NCI-H146 (cell line): ENCODE data around the gene TMEM140.
"Not testable (repeated sequence)": the region's sequence is repeated elsewhere in the genome, so short reads cannot be mapped to it uniquely, and the experiment has no call there.

ENCODE experiments used
- DNase-seq: peaks from one replicate; lab custom pipeline; 2025; lab: John Stamatoyannopoulos, UW

Gene TMEM140

GRCh38 chr7:135195156-135195555 lies 47.3 kb downstream of the TMEM140 start:
- no peak for DNase-seq

DNA sequence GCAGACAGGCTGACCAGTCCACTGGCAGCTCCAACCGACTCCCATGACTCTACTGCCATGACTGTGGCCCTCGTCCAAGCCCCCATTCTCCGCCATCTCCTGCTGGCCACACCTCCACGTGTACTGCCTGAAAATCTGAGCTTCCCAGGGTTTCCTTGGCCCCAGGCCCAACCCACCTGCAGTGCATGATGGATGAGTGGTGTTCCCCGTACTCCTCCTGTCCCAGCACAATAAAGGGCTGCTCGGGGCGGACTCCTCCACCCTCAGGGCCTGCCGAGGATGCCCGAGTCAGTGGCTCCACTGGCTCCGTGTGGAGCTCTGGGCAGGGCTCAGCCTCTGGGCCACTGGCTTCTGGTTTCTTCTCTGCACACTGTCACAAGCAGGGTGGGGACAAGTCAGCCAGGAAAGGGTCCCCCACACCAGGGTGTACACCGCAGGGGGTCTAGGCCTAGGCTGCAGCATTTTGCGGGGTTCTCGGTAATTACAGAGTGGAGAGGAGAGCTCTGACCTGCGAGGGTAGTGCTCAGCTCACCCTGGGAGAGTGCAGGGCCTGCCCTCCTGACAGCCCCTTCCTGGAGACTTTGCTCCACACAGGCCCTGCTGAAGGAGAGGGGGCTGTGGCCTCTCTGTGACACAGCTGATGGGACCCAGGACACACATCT lies 48.2 kb downstream of the TMEM140 start:
- DNase-seq: no peak

- no peak for DNase-seq
Observed at GRCh38 chr7:135197343-135197742, 49.5 kb downstream of the TMEM140 start.

DNA sequence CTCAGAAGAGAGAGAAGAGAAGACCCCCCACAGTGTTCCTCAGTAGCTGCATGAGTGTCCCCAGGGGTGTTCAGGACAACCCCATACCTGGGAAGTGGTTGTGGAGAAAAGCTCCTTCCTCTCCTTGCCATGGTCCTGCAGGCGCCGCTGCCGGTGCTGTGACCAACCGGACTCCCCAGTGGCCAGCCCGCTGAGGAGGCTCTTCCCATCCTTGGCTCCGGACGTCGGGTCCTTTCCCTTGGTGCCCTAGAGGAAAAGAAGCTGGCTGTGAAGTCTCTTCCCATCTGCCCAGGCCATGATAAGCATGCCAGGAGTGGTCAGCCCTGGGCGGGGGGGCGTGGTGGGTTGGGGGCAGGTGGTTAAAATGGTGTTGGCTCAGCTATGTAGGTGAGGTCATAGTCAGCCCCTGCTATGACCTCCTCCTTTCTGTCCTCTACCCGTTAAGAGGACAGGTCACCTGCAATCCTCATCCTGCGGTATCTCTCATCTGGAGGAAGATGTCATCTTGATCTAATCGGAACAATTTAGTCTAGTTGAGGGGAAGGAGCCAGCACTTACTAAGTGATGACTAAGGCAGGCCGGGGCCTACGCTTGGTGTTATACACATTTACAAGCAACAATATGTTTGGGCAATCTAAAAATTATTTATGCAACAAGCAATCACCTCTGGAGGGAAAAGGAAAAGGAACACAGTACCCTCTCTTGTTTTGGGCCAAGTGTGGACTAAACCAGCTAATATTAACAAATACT lies 50.2 kb downstream of the TMEM140 start:
- DNase-seq: no peak

DNA sequence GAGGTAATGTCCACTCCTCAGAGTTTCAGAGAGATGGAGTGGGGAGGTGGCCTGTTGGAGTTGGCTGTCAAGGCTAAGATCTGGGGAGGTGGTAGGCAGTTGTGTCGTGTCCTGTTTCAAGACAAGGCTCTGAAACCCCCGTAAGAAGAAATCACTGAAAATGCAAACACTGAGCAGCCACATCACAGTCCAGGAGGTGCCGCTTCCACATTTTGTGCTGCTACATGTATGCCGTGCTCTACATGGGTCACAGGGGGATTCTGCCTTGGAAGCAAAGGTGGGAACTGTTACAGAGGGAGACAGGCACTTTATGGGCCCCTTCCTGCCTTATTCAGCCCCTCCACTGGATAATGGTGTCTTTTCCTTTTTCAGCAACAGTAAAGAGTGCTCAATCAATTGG lies 51.6 kb downstream of the TMEM140 start:
- DNase-seq: no peak

DNA sequence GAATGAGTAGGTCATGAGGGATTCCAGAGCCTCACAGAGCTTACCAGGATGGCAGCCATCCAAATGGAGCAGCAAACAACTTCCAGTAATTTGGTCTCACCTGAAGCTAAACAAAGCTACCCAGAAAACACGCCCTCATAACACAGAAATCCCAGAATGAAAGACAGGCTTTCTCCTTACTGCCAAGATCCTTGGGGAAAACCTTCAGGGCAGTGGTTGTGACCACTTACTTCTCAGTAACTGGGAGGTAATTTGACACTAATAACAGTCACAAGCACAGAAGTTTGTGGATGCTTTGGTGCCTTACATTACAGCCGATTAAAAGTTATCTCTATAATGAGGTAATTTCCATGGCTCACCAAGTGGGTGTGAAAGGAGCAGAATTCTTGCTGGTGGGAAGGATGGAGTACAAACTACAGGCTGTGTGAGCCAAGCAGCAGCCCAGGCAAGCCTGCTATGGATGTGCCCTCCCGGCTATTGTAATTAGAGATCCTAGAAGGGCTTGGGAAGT lies 53.0 kb downstream of the TMEM140 start:
- no peak for DNase-seq

DNA sequence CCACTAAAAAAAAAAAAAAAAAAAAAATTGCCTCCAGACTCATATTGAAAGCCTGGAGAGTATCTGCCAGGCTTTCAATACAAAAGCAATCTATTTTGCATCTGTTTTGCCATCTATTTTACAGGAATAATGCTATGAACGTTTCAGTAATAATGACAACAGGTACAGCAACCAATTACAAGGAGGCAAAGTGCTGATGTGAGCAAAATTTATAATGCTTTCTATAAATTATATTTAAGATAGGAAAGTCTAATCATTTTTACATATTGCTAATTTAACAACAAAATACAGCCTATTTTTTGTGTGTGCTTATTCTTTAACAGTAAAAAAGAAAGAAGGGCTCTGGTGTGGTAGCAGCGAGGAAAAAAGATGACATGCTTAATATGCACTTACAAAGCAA lies 53.5 kb downstream of the TMEM140 start:
- no peak for DNase-seq

DNA sequence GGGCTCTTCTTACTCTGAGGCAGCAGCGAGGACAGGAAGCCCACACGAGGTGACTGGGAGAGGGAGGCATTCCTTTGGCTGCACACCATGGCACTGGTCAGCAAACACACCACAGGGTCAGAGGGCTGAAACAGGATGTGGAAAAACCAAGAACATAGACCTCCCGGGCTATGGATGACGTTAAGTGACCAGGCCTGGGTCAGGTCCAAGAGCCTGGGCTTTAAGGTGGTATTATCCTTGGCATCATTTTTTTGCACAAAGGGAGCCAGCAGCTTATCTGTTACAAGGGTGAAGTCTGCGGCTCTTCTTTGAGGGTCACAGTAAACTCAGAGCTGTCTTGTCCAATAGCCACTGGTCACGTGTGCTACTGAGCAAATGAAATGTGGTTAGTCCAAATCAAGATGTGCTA lies 56.5 kb downstream of the TMEM140 start:
- no peak for DNase-seq

- DNase-seq: no peak
Observed at GRCh38 chr7:135204876-135205275, 57.0 kb downstream of the TMEM140 start.

- DNase-seq: no peak
Observed at GRCh38 chr7:135205850-135206249, 58.0 kb downstream of the TMEM140 start.

DNA sequence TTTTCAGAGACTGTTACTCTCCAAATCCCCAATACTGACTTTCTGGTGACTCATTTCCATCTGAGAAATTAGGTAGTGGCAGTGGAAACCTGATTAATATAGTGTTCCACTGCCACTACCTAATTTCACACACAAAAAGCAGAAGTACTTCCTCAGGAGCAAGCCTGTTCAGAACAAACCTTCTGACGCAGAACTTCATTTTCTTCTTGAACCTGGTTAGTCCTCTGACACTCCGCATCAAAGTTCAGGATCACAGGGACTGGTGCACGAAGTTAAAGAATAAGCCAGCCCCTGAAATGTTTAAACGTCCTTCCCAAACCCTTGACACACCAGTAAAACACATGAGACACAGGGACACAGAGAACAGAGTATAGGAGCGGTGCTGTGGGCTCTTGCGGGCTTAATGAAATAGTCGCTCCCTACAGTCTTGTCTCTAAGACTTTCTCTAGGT lies 59.1 kb downstream of the TMEM140 start:
- DNase-seq: no peak

DNA sequence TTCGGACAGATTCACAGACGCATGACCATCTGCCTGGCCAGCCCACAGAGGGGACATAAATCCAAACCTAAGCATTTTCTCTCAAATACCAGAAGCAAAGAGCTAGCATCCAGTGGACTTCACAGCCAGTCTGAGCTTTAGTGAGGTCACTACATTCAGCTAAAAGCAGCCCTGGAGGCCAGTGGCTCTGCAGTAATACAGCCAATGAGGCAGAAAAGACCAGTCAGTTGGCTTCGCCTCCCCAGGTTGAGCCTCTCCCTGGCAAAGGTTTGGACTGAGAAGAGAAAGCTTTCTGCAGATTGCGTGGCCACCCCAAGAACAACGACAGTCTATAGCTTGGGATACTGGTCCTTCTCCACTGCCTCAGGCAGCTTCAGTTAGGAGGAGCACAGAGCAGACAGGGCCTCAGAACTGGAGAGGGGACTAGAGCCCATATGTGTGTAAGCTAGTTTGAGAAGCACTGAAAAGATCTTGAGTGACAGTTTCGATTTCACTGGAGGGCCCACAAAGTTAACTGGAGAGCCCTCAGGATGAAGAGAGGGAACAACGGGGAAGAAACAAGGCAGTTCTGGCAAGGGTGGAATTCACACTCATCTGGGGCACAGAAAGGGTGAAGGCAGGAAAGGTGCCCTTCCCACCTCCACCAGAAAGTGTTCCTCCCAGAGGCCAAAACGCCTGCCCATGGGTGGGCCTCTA lies 59.7 kb downstream of the TMEM140 start:
- DNase-seq: no peak

DNA sequence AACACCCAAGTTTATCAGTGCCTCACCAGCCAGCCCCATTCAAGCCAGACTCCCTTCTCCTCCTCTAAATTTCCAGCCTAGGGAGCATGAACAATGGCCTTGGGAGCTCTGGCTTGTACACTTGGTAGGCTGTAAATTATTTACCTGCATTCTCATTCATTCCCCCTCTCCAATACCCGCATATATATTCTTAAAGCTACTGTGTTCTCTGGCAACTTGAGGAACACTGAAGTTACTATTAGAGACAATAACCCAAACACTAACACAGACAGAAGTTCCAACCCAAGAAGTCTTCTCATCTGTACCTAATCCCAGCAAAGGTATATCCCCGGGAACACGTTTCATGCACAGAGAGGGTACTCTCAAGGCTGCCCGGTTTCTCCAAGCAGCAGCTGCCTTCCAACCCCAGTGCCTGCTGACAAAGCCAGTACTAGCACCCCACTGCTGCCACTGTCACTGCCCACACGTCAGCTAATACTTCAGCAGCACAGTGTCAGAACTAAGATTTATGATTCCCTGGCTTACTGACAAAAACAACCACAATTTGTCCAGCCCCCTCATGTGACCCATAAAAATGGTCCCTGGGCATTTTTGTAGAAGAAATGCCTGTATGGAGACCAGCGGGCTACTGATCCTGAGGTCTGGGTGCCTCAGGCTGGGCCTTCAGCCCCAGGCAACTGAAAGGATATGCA lies 60.4 kb downstream of the TMEM140 start:
- DNase-seq: no peak

- no peak for DNase-seq
Observed at GRCh38 chr7:135209225-135209834, 61.5 kb downstream of the TMEM140 start.

DNA sequence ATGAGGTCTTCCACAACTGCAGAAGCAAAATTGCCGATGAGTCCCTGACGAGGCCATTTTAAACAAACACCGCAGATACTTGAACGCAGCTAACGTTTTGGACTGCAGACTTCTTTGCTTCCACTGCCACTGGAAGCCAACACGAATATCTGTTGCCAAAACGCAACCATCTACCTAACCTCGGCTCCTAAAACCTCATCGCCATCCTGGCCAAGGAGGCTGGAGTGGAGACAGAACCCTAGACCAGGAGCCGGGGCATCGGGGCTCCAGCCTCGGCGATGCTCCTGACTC lies 63.0 kb downstream of the TMEM140 start:
- DNase-seq: peak; percentile 33

DNA sequence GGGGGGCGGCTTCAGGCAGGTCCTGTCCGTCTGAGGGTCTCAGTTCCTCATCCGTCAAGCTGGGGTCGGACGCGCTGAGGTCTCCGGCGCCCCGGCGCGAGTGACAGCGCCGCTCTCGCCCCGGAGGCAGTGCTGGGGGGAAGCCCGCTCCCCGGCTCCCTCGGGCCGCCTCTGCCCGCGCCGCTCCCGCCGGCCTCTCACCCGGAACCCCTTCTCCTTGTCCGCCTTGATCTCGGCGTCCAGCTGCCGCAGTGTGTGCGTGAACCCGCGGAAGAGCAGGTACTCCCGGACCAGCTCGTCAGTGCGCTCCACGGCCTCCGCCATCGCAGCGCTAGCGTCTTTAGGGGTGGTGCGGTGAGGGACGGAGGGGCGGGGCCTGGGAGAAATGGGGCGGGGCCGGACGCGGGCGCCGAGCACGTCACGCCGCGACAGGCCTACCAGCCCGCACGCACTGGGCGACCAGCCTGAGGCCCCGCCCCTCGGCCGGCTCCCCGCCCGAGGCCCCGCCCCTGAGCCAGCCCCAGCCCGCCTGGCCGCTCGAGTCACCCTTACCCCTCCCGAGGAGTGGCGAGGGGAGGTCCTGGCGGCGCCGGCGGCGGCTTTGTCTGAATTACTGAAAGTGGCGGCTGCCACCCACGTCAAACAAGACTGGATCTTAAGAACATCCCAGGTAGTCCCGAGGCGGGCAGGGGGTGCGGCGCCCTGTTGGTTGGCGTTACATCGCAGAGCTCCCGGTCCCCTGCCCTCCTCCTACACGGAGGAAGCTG lies 63.5 kb downstream of the TMEM140 start, which contains the start of gene WDR91:
WDR91 (minus strand) TSS at position 348 of the 767 bp plus-strand sequence; CDS start at position 324, 24 bp downstream.
- peak; percentile 92 for DNase-seq

DNA sequence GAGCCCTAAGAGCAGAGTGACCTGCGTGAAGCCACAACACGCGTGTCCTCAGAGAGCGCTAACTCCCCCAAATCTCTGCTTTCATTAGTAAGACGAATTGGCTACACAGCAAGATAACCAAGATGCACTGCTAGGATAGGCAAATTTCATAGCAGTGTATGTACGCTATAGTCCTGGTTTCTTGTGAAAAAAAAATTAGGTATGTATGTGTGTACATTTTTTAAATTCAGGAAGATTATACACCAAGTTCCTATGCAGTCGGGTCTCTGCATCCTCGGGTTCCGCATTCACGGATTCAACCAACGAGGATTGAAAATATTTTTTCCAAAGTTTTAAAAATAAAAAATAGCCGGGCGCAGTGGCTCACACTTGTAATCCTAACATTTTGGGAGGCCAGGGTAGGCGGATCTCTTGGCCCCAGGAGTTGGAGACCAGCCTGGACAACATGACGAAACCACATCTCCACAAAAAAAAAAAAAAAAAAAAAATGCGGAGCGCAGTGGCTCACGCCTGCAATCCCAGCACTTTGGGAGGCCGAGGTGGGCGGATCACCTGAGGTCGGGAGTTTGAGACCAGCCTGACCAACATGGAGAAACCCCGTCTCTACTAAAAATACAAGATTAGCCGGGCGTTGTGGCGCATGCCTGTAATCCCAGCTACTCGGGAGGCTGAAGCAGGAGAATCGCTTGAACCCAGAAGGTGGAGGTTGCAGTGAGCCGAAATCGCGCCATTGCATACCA lies 64.2 kb downstream of the TMEM140 start:
- not testable (repeated sequence) for DNase-seq

- DNase-seq: no peak
Observed at GRCh38 chr7:135213831-135214230, 66.0 kb downstream of the TMEM140 start.

GRCh38 chr7:135215180-135215579 lies 67.3 kb downstream of the TMEM140 start:
- no peak for DNase-seq

DNA sequence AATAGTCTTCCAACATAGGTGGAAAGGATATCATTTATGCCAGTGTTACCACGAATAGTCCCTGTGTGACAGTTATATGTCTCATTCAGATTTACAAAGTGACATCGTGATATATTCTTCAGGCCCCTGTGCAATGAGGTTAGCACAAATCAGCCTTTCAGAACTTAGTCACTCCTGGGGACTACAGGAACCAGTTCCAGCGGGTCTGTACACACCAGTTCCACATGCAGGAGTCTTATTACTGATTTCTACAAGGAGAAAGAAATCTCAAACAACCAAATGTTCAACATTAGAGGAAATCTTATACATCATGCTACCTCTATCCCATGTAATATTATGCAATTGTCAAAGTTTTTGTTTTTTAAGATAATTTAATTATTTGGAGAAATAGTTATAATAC lies 67.8 kb downstream of the TMEM140 start:
- no peak for DNase-seq
